ENCODE data around the gene SPO11.

GRCh38 chr20:57386762-57387161 lies 57.2 kb downstream of the SPO11 start:
- TF ChIP-seq CTCF (IDR thresholded peaks at IDR 0.05): no peak
- no peak for TF ChIP-seq POLR2A (IDR thresholded peaks at IDR 0.05)

All from testis (tissue), 2 donors.